Natural killer cell (primary cell): ENCODE data around the gene TGM2. TPM values are rescaled to one million over a fixed set of nuclear protein-coding genes. Genes with fewer than 3 reads are reported as not detected.

Experiments used
- ATAC-seq, 3 donors: fragments of 150-1000 bp in 2 of 3; fragments of 200-7000 bp in 1 of 3; cut with Tn5 transposase; 1 replicate in 1 of 3; 2 replicates in 2 of 3; pipeline ENCODE4 v1.10.0; 2021; ENCODE audit warnings: mild to moderate bottlenecking in 2 of 3, moderate library complexity in 2 of 3
- DNase-seq, 2 donors: peaks; one replicate each; pipeline versions ENCODE4 v3.0.0 to v3.0.0-alpha.2; 2013 to 2021; ENCODE audit warnings: mixed read lengths in 1 of 2
- H3K27ac ChIP-seq: one replicate; pipeline ENCODE4 v1.5.1; 2013; ENCODE audit warnings: mild to moderate bottlenecking, low read length
- H3K27me3 ChIP-seq: one replicate; pipeline ENCODE4 v1.6.1; 2013; ENCODE audit warnings: low read length; ENCODE audit not compliant: control insufficient read depth, insufficient read depth
- H3K36me3 ChIP-seq: one replicate; pipeline ENCODE4 v1.6.1; 2013; ENCODE audit warnings: low read length; ENCODE audit not compliant: control insufficient read depth, insufficient read depth
- H3K4me1 ChIP-seq: one replicate; pipeline ENCODE4 v1.6.1; 2013; ENCODE audit warnings: low read length; ENCODE audit not compliant: control insufficient read depth, insufficient read depth
- H3K4me3 ChIP-seq: one replicate; pipeline ENCODE4 v1.5.1; 2013; ENCODE audit warnings: low read length
- H3K9me3 ChIP-seq: one replicate; pipeline ENCODE4 v1.6.1; 2013; ENCODE audit warnings: low read length; ENCODE audit not compliant: control insufficient read depth, insufficient read depth
- H3K27ac Mint-ChIP-seq, 2 donors: one replicate each; pipeline ENCODE4 v1.8.0; 2022; ENCODE audit warnings: mild to moderate bottlenecking in 2 of 2, mixed read lengths in 2 of 2, moderate library complexity in 1 of 2
- H3K27me3 Mint-ChIP-seq, 2 donors: one replicate each; pipeline ENCODE4 v1.8.0; 2022; ENCODE audit warnings: low read depth in 2 of 2, mixed read lengths in 2 of 2
- H3K36me3 Mint-ChIP-seq: one replicate; pipeline ENCODE4 v1.8.0; 2022; ENCODE audit warnings: mixed read lengths
- H3K4me1 Mint-ChIP-seq, 2 donors: one replicate each; pipeline ENCODE4 v1.8.0; 2022; ENCODE audit warnings: mixed read lengths in 2 of 2
- H3K4me3 Mint-ChIP-seq: one replicate; pipeline ENCODE4 v1.8.0; 2022; ENCODE audit warnings: mild to moderate bottlenecking, moderate library complexity, mixed read lengths
- H3K9me3 Mint-ChIP-seq, 2 donors: one replicate each; pipeline ENCODE4 v1.8.0; 2022; ENCODE audit warnings: mixed read lengths in 2 of 2
- WGBS: methylation state at CpG from one replicate; pipeline ENCODE4 v1.1.7; 2013; ENCODE audit warnings: missing lambda C conversion rate; ENCODE audit not compliant: insufficient coverage; 5-methylcytosine and 5-hydroxymethylcytosine counted together
- intact Hi-C: fragments of 100-400 bp; cut with micrococcal nuclease; formaldehyde crosslinking; loops from one replicate; pipeline ENCODE4 v1.14.2; 2022
- total RNA-seq, 4 donors: library from RNA; stranded (reverse); fragments of 120-200 nt in 1 of 4; gene quantifications; one replicate each; pipeline versions ENCODE4 v1.2.3 to v1.2.4, GENCODE V29; 2013 to 2022
- TF ChIP-seq, protein P1 (sequence below): fragments of 200-600 bp; IDR thresholded peaks from one replicate; pipeline ENCODE4 v1.8.0; 2022; ENCODE audit warnings: antibody characterized with exemption

TGM2 gene
- total RNA-seq, 3 donors from 2014 or later (not counting 1 experiment from before 2014, with no cell fraction given) = 0.33 TPM; not detected in 1

DNA sequence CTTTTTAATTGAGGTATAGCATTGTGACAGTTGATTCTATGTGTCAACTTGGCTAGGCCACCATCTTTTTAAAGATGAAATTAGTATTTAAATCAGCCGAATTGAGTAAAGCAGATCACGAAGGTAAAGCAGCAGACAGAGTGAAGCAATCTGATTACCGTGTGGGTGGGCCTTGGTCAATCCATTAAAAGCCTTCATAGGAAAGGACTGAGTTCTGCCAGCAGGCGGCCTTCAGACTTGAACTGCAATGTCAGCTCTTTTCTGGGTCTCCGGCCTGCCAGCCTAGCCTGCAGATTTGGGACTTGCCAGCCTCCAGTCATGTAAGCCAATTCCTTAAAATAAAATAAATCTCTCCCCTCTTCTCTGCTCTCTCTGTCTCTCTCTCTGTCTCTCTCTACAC lies 22.4 kb upstream of the TGM2 start:
- Mint-ChIP-seq H3K27me3 (peaks cover 11 to 44% of the 10 kb centered on the region in 2 donors), H3K4me1 (no peaks in the 10 kb centered on the region), H3K27ac (no peak overlapping the region), H3K4me3 (no peak overlapping the region), H3K9me3 (no peaks in the 10 kb centered on the region), H3K36me3 (no peaks in the 10 kb centered on the region)
- Histone ChIP-seq H3K36me3 (no peaks in the 10 kb centered on the region), H3K4me3 (no peak overlapping the region), H3K27ac (no peak overlapping the region), H3K4me1 (no peaks in the 10 kb centered on the region), H3K9me3 (no peaks in the 10 kb centered on the region), H3K27me3 (peaks cover 4% of the 10 kb centered on the region)
- DNase-seq (no peak), ATAC-seq (no peak)
- TF ChIP-seq, protein P1, sequence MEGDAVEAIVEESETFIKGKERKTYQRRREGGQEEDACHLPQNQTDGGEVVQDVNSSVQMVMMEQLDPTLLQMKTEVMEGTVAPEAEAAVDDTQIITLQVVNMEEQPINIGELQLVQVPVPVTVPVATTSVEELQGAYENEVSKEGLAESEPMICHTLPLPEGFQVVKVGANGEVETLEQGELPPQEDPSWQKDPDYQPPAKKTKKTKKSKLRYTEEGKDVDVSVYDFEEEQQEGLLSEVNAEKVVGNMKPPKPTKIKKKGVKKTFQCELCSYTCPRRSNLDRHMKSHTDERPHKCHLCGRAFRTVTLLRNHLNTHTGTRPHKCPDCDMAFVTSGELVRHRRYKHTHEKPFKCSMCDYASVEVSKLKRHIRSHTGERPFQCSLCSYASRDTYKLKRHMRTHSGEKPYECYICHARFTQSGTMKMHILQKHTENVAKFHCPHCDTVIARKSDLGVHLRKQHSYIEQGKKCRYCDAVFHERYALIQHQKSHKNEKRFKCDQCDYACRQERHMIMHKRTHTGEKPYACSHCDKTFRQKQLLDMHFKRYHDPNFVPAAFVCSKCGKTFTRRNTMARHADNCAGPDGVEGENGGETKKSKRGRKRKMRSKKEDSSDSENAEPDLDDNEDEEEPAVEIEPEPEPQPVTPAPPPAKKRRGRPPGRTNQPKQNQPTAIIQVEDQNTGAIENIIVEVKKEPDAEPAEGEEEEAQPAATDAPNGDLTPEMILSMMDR = no peak
- WGBS = 91% methylated on average over 5 of the region's 5 CpGs
- intact Hi-C loops = no loop called here

- no peak overlapping the region for H3K27ac ChIP-seq
- no peaks in the 10 kb centered on the region for H3K36me3 ChIP-seq
- no peaks in the 10 kb centered on the region for H3K9me3 ChIP-seq
- TF ChIP-seq, protein P1 = no peak
- H3K4me3 ChIP-seq = no peak overlapping the region
- WGBS = 95% methylated on average over 4 of the region's 5 CpGs
- peaks cover 4% of the 10 kb centered on the region for H3K27me3 ChIP-seq
- intact Hi-C loops = no loop called here
- Mint-ChIP-seq H3K4me1 (no peaks in the 10 kb centered on the region), H3K27me3 (peaks cover 11 to 44% of the 10 kb centered on the region in 2 donors), H3K4me3 (no peak overlapping the region), H3K9me3 (no peaks in the 10 kb centered on the region), H3K36me3 (no peaks in the 10 kb centered on the region), H3K27ac (no peak overlapping the region)
- ATAC-seq = no peak
- DNase-seq = no peak
- H3K4me1 ChIP-seq = no peaks in the 10 kb centered on the region
Observed at GRCh38 chr20:38186788-38187221, 21.7 kb upstream of the TGM2 start.

DNA sequence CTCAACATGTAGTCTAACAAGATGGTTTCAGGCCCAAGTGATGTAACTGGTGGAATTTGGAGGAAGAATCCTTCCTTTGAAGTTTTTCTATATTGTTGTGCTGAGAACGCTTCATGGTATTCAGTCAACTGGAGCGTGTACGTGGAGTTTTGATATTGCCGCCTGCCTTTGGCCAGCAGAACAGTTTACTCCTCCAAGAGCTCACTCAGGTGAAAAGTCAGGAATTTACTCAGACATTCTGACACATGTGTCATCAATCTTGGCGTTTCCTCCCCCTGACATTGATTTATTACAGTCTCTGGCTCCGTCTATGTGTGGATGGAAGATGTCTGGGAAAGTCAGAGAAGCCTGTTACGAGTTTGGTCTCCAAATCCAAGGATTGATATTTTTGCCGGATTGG lies 19.0 kb upstream of the TGM2 start:
- no peak for DNase-seq
- Mint-ChIP-seq H3K27ac (no peak overlapping the region), H3K4me1 (no peaks in the 10 kb centered on the region), H3K36me3 (no peaks in the 10 kb centered on the region), H3K4me3 (no peak overlapping the region), H3K27me3 (peaks cover 11 to 36% of the 10 kb centered on the region in 2 donors), H3K9me3 (no peaks in the 10 kb centered on the region)
- Histone ChIP-seq H3K27me3 (peaks cover 3% of the 10 kb centered on the region), H3K4me1 (no peaks in the 10 kb centered on the region), H3K9me3 (no peaks in the 10 kb centered on the region), H3K4me3 (no peak overlapping the region), H3K36me3 (no peaks in the 10 kb centered on the region), H3K27ac (no peak overlapping the region)
- intact Hi-C loops = no loop called here
- TF ChIP-seq, protein P1 = no peak
- ATAC-seq = no peak
- 81% methylated on average over 8 of the region's 8 CpGs for WGBS

DNA sequence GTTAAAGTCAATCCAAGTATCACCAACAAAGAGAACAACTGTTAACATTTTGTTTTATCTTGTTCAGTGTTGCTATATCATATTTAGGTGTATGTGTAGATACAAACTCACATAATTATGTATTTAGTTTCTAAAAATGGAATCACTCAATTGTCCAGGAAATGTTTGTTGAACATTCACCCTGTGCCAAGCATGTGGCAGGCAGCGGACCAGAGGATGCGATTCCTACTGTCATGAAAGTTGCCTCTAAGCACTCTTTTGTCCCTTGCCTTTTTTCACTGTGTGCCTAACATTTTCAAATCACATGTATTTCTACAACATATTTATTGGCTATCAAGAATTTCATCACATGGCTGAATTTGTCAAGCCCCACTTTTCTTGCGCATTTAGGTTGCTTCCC lies 16.9 kb upstream of the TGM2 start:
- no peaks in the 10 kb centered on the region for H3K36me3 Mint-ChIP-seq

More for the DNA sequence above, 16.9 kb upstream of the TGM2 start:
- DNase-seq (no peak), ATAC-seq (no peak)
- WGBS = 95% methylated on average over 3 of the region's 3 CpGs
- no peak overlapping the region for H3K4me3 ChIP-seq
- no peaks in the 10 kb centered on the region for H3K9me3 ChIP-seq
- H3K4me1 Mint-ChIP-seq = no peaks in the 10 kb centered on the region
- H3K27ac Mint-ChIP-seq = no peak overlapping the region
- no peaks in the 10 kb centered on the region for H3K36me3 ChIP-seq
- H3K27ac ChIP-seq = no peak overlapping the region
- H3K4me1 ChIP-seq = no peaks in the 10 kb centered on the region
- TF ChIP-seq, protein P1 = no peak
- H3K27me3 ChIP-seq = no peaks in the 10 kb centered on the region
- H3K4me3 Mint-ChIP-seq = no peak overlapping the region
- H3K27me3 Mint-ChIP-seq = peaks cover 12 to 38% of the 10 kb centered on the region in 2 donors
- H3K9me3 Mint-ChIP-seq = no peaks in the 10 kb centered on the region
- intact Hi-C loops = no loop called here
